ENCODE results near the gene SPRR2E.

SPRR2E gene

GRCh38 chr1:153081736-153082135 lies 12.6 kb downstream of the SPRR2E start:
- TF ChIP-seq GATA3 (IDR thresholded peaks at IDR 0.05; ENCODE audit: low read depth, low read length) (no peak), GATA2 (IDR thresholded peaks at IDR 0.05; ENCODE audit: low read depth, low read length) (no peak)

- no peak for TF ChIP-seq GATA2 (IDR thresholded peaks at IDR 0.05; ENCODE audit: low read depth, low read length)
- no peak for TF ChIP-seq GATA3 (IDR thresholded peaks at IDR 0.05; ENCODE audit: low read depth, low read length)
Measured at GRCh38 chr1:153072806-153073726, 21.3 kb downstream of the SPRR2E start.

- TF ChIP-seq GATA2 (IDR thresholded peaks at IDR 0.05; ENCODE audit: low read depth, low read length) (no peak), GATA3 (IDR thresholded peaks at IDR 0.05; ENCODE audit: low read depth, low read length) (no peak)
Measured at GRCh38 chr1:153071511-153071910, 22.8 kb downstream of the SPRR2E start, which contains the start of gene SPRR2B. Gene SPRR2B (minus strand): TSS chr1:153071611. CDS start chr1:153070839, 772 bp downstream.

GRCh38 chr1:153070243-153070642 lies 24.1 kb downstream of the SPRR2E start:
- TF ChIP-seq GATA2 (IDR thresholded peaks at IDR 0.05; ENCODE audit: low read depth, low read length) (no peak), GATA3 (IDR thresholded peaks at IDR 0.05; ENCODE audit: low read depth, low read length) (no peak)

GRCh38 chr1:153058826-153059784 lies 35.2 kb downstream of the SPRR2E start:
- TF ChIP-seq GATA3 (IDR thresholded peaks at IDR 0.05; ENCODE audit: low read depth, low read length) (no peak), GATA2 (IDR thresholded peaks at IDR 0.05; ENCODE audit: low read depth, low read length) (no peak)

- TF ChIP-seq GATA3 (IDR thresholded peaks at IDR 0.05; ENCODE audit: low read depth, low read length) (no peak), GATA2 (IDR thresholded peaks at IDR 0.05; ENCODE audit: low read depth, low read length) (no peak)
Measured at GRCh38 chr1:153058154-153058553, 36.2 kb downstream of the SPRR2E start.

GRCh38 chr1:153057375-153057774 lies 37.0 kb downstream of the SPRR2E start, which contains the start of gene SPRR2A:
Gene SPRR2A (minus strand): TSS chr1:153057512. CDS start chr1:153056735, 777 bp downstream.
- TF ChIP-seq GATA2 (IDR thresholded peaks at IDR 0.05; ENCODE audit: low read depth, low read length) (no peak), GATA3 (IDR thresholded peaks at IDR 0.05; ENCODE audit: low read depth, low read length) (no peak)

GRCh38 chr1:153049211-153049610 lies 45.1 kb downstream of the SPRR2E start:
- TF ChIP-seq GATA3 (IDR thresholded peaks at IDR 0.05; ENCODE audit: low read depth, low read length) (no peak), GATA2 (IDR thresholded peaks at IDR 0.05; ENCODE audit: low read depth, low read length) (no peak)

Data from SH-SY5Y (cell line).